ENCODE measurements around the gene PFN3.

PFN3 gene

GRCh38 chr5:177384134-177384533, 16.3 kb downstream of the PFN3 start, which contains the start of gene SLC34A1:
SLC34A1 (plus strand) TSS chr5:177384434; CDS start chr5:177385742, 1,308 bp downstream.
- H2BK5ac ChIP-seq (ENCODE audit: low read depth, low read length, poor library complexity) = no peak within 1 kb of the TSS
- WGBS (ENCODE audit: extremely low coverage, insufficient coverage, insufficient read length) = no CpG with 5 or more reads among the region's 4 CpGs
- H3K9ac ChIP-seq (ENCODE audit: low read length) = no peak within 1 kb of the TSS

GRCh38 chr5:177383181-177383580, 17.3 kb downstream of the PFN3 start:
- H4K91ac ChIP-seq (ENCODE audit: low read depth, low read length) = no peak overlapping the region
- no CpG with 5 or more reads among the region's 9 CpGs for WGBS (ENCODE audit: extremely low coverage, insufficient coverage, insufficient read length)
- no peak overlapping the region for H3K4me2 ChIP-seq (ENCODE audit: low read length)
- no peak overlapping the region for H4K8ac ChIP-seq (ENCODE audit: low read depth, low read length)
- H3K23ac ChIP-seq (ENCODE audit: low read length) = no peak overlapping the region
- H2BK5ac ChIP-seq (ENCODE audit: low read depth, low read length, poor library complexity) = no peak overlapping the region
- no peak overlapping the region for H2BK120ac ChIP-seq (ENCODE audit: insufficient read depth, low read length, poor library complexity)
- H3K4ac ChIP-seq (ENCODE audit: low read depth, low read length) = no peak overlapping the region
- no peak overlapping the region for H2AK5ac ChIP-seq (ENCODE audit: low read length)
- no peaks in the 10 kb centered on the region for H3K79me2 ChIP-seq (ENCODE audit: control insufficient read depth, insufficient read depth, low read length, poor library complexity)
- no peaks in the 10 kb centered on the region for H3K4me1 ChIP-seq (ENCODE audit: control insufficient read depth in 1 of 2, insufficient read depth in 2 of 2, low read length in 2 of 2)
- no peak overlapping the region for H3K27ac ChIP-seq (ENCODE audit: low read depth, low read length)
- H3K18ac ChIP-seq (ENCODE audit: low read length) = no peak overlapping the region
- H3K27me3 ChIP-seq (ENCODE audit: insufficient read depth, low read length) = no peaks in the 10 kb centered on the region
- no peak overlapping the region for H3K4me3 ChIP-seq (ENCODE audit: low read depth, low read length)
- no peaks in the 10 kb centered on the region for H3K36me3 ChIP-seq (ENCODE audit: control insufficient read depth in 1 of 2, insufficient read depth in 2 of 2, low read length in 2 of 2)
- H3K79me1 ChIP-seq (ENCODE audit: low read length) = no peaks in the 10 kb centered on the region
- no peak overlapping the region for H3K14ac ChIP-seq (ENCODE audit: low read length)
- H2AFZ ChIP-seq (ENCODE audit: insufficient read depth, low read length, poor library complexity) = no peak overlapping the region
- no peak for DNase-seq
- no peak overlapping the region for H2BK12ac ChIP-seq (ENCODE audit: low read length)
- H4K12ac ChIP-seq (ENCODE audit: low read depth, low read length) = no peak overlapping the region
- H3K9me3 ChIP-seq (ENCODE audit: insufficient read depth, low read depth, low read length) = peaks cover 1% of the 10 kb centered on the region
- no peak overlapping the region for H3K9ac ChIP-seq (ENCODE audit: low read length)

More at GRCh38 chr5:177384134-177384533, 16.3 kb downstream of the PFN3 start, which contains the start of gene SLC34A1:
- no peaks in the 10 kb centered on the region for H3K79me1 ChIP-seq (ENCODE audit: low read length)
- no peak within 1 kb of the TSS for H3K18ac ChIP-seq (ENCODE audit: low read length)
- no peak within 1 kb of the TSS for H3K27ac ChIP-seq (ENCODE audit: low read depth, low read length)
- H2BK120ac ChIP-seq (ENCODE audit: insufficient read depth, low read length, poor library complexity) = no peak within 1 kb of the TSS
- H2AK5ac ChIP-seq (ENCODE audit: low read length) = no peak within 1 kb of the TSS
- H3K79me2 ChIP-seq (ENCODE audit: control insufficient read depth, insufficient read depth, low read length, poor library complexity) = no peaks in the 10 kb centered on the region
- H2AFZ ChIP-seq (ENCODE audit: insufficient read depth, low read length, poor library complexity) = no peak within 1 kb of the TSS
- DNase-seq = no peak
- no peak within 1 kb of the TSS for H3K4me3 ChIP-seq (ENCODE audit: low read depth, low read length)
- H4K8ac ChIP-seq (ENCODE audit: low read depth, low read length) = no peak within 1 kb of the TSS
- no peak within 1 kb of the TSS for H3K23ac ChIP-seq (ENCODE audit: low read length)
- no peak within 1 kb of the TSS for H4K91ac ChIP-seq (ENCODE audit: low read depth, low read length)
- peaks cover 1% of the 10 kb centered on the region for H3K9me3 ChIP-seq (ENCODE audit: insufficient read depth, low read depth, low read length)
- peaks cover 6% of the 10 kb centered on the region in 2 experiments for H3K4me1 ChIP-seq (ENCODE audit: control insufficient read depth in 1 of 2, insufficient read depth in 2 of 2, low read length in 2 of 2)
- no peak within 1 kb of the TSS for H3K4ac ChIP-seq (ENCODE audit: low read depth, low read length)
- H3K27me3 ChIP-seq (ENCODE audit: insufficient read depth, low read length) = no peaks in the 10 kb centered on the region
- no peak within 1 kb of the TSS for H3K14ac ChIP-seq (ENCODE audit: low read length)
- no peak within 1 kb of the TSS for H2BK12ac ChIP-seq (ENCODE audit: low read length)
- no peaks in the 10 kb centered on the region for H3K36me3 ChIP-seq (ENCODE audit: control insufficient read depth in 1 of 2, insufficient read depth in 2 of 2, low read length in 2 of 2)
- no peak within 1 kb of the TSS for H4K12ac ChIP-seq (ENCODE audit: low read depth, low read length)
- no peak within 1 kb of the TSS for H3K4me2 ChIP-seq (ENCODE audit: low read length)

GRCh38 chr5:177382423-177383029, 17.9 kb downstream of the PFN3 start:
- Histone ChIP-seq H3K79me2 (ENCODE audit: control insufficient read depth, insufficient read depth, low read length, poor library complexity) (no peaks in the 10 kb centered on the region), H2BK12ac (ENCODE audit: low read length) (no peak overlapping the region), H3K4me1 (ENCODE audit: control insufficient read depth in 1 of 2, insufficient read depth in 2 of 2, low read length in 2 of 2) (no peaks in the 10 kb centered on the region), H2BK120ac (ENCODE audit: insufficient read depth, low read length, poor library complexity) (no peak overlapping the region), H3K9ac (ENCODE audit: low read length) (no peak overlapping the region), H3K4me3 (ENCODE audit: low read depth, low read length) (no peak overlapping the region), H3K23ac (ENCODE audit: low read length) (no peak overlapping the region), H3K79me1 (ENCODE audit: low read length) (no peaks in the 10 kb centered on the region), H3K14ac (ENCODE audit: low read length) (no peak overlapping the region), H3K18ac (ENCODE audit: low read length) (no peak overlapping the region), H2AK5ac (ENCODE audit: low read length) (no peak overlapping the region), H3K36me3 (ENCODE audit: control insufficient read depth in 1 of 2, insufficient read depth in 2 of 2, low read length in 2 of 2) (no peaks in the 10 kb centered on the region), H4K91ac (ENCODE audit: low read depth, low read length) (no peak overlapping the region), H3K9me3 (ENCODE audit: insufficient read depth, low read depth, low read length) (peaks cover 1% of the 10 kb centered on the region), H2AFZ (ENCODE audit: insufficient read depth, low read length, poor library complexity) (no peak overlapping the region), H3K27ac (ENCODE audit: low read depth, low read length) (no peak overlapping the region), H3K4me2 (ENCODE audit: low read length) (no peak overlapping the region), H3K27me3 (ENCODE audit: insufficient read depth, low read length) (no peaks in the 10 kb centered on the region), H4K12ac (ENCODE audit: low read depth, low read length) (no peak overlapping the region), H2BK5ac (ENCODE audit: low read depth, low read length, poor library complexity) (no peak overlapping the region), H4K8ac (ENCODE audit: low read depth, low read length) (no peak overlapping the region), H3K4ac (ENCODE audit: low read depth, low read length) (no peak overlapping the region)
- no peak for DNase-seq
- no CpG with 5 or more reads among the region's 11 CpGs for WGBS (ENCODE audit: extremely low coverage, insufficient coverage, insufficient read length)

- no peak overlapping the region for H3K23ac ChIP-seq (ENCODE audit: low read length)
- no CpG with 5 or more reads among the region's 6 CpGs for WGBS (ENCODE audit: extremely low coverage, insufficient coverage, insufficient read length)
- H3K36me3 ChIP-seq (ENCODE audit: control insufficient read depth in 1 of 2, insufficient read depth in 2 of 2, low read length in 2 of 2) = no peaks in the 10 kb centered on the region
- H2BK5ac ChIP-seq (ENCODE audit: low read depth, low read length, poor library complexity) = no peak overlapping the region
- H3K18ac ChIP-seq (ENCODE audit: low read length) = no peak overlapping the region
- H2AFZ ChIP-seq (ENCODE audit: insufficient read depth, low read length, poor library complexity) = no peak overlapping the region
- no peaks in the 10 kb centered on the region for H3K79me2 ChIP-seq (ENCODE audit: control insufficient read depth, insufficient read depth, low read length, poor library complexity)
- no peak overlapping the region for H2BK12ac ChIP-seq (ENCODE audit: low read length)
- H3K9ac ChIP-seq (ENCODE audit: low read length) = no peak overlapping the region
- H3K4me3 ChIP-seq (ENCODE audit: low read depth, low read length) = no peak overlapping the region
- no peak overlapping the region for H3K27ac ChIP-seq (ENCODE audit: low read depth, low read length)
- H4K91ac ChIP-seq (ENCODE audit: low read depth, low read length) = no peak overlapping the region
- no peaks in the 10 kb centered on the region for H3K79me1 ChIP-seq (ENCODE audit: low read length)
- no peaks in the 10 kb centered on the region for H3K9me3 ChIP-seq (ENCODE audit: insufficient read depth, low read depth, low read length)
- no peak overlapping the region for H2AK5ac ChIP-seq (ENCODE audit: low read length)
- H3K4ac ChIP-seq (ENCODE audit: low read depth, low read length) = no peak overlapping the region
- H3K27me3 ChIP-seq (ENCODE audit: insufficient read depth, low read length) = no peaks in the 10 kb centered on the region
- DNase-seq = no peak
- H2BK120ac ChIP-seq (ENCODE audit: insufficient read depth, low read length, poor library complexity) = no peak overlapping the region
- H4K8ac ChIP-seq (ENCODE audit: low read depth, low read length) = no peak overlapping the region
- H3K4me1 ChIP-seq (ENCODE audit: control insufficient read depth in 1 of 2, insufficient read depth in 2 of 2, low read length in 2 of 2) = no peaks in the 10 kb centered on the region
- no peak overlapping the region for H4K12ac ChIP-seq (ENCODE audit: low read depth, low read length)
- H3K4me2 ChIP-seq (ENCODE audit: low read length) = no peak overlapping the region
- no peak overlapping the region for H3K14ac ChIP-seq (ENCODE audit: low read length)
Observed at GRCh38 chr5:177380805-177381126, 19.7 kb downstream of the PFN3 start.
